Kidney tubule cell (primary cell): ENCODE results near the gene FHOD3.
A peak's percentile ranks its signal among the peaks of the same experiment; 100 is the strongest.

ENCODE experiments used
- DNase-seq: peaks from one replicate; pipeline ENCODE4 v3.0.0-alpha.2; 2018; ENCODE audit warnings: low spot score

The FHOD3 gene

GRCh38 chr18:36410346-36410745 lies 112.8 kb downstream of the FHOD3 start:
- DNase-seq, result no peak

DNA sequence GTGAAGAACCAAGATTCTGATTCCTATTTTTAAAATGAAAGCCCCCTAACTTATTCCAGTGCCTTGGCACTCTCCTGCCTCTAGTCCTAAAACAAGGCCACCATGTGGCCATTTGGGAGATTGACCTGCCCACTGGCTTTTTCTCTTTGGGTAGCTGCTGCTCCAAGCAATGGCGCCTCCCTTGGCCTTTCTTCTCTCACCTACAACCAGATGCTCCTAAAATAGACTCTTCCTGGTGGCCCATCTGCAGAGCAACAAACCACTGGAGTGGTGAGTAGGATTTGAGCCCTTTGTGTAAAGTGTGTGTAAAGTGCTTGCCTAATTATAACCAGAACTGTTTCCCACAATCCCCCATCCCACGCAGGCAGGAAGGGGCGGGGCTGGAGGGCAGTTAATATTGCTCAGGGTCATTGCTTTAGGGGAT lies 114.2 kb downstream of the FHOD3 start:
- peak; percentile 60 for DNase-seq

GRCh38 chr18:36412778-36413177 lies 115.3 kb downstream of the FHOD3 start:
- peak; percentile 58 for DNase-seq

DNA sequence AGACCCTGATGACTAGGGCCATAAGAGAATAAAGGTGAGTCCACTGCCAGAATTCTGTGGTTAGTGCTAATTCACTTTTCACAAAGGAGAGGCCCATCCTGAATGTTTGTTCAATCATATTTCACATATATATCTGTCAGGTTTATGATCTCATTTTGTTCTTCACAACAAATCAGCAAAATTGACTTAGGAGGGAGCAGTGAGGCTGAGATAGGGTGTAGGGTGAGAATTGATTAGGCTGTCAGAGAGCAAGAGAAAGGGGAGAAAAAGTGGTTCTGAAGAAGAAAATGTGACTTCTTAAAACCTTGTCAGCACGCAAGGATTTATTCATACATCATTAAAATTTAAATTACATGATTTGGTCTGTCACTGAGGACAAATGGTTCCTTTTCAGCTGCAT lies 117.7 kb downstream of the FHOD3 start:
- DNase-seq, result no peak

GRCh38 chr18:36415625-36416024 lies 118.1 kb downstream of the FHOD3 start:
- no peak for DNase-seq

- no peak for DNase-seq
Observed at GRCh38 chr18:36419188-36419899, 121.8 kb downstream of the FHOD3 start.

- DNase-seq, result peak; percentile 94
Observed at GRCh38 chr18:36419900-36420531, 122.5 kb downstream of the FHOD3 start.

- peak; percentile 45 for DNase-seq
Observed at GRCh38 chr18:36420826-36421225, 123.3 kb downstream of the FHOD3 start.

- peak; percentile 27 for DNase-seq
Observed at GRCh38 chr18:36424741-36425142, 127.2 kb downstream of the FHOD3 start.

- no peak for DNase-seq
Observed at GRCh38 chr18:36427369-36427768, 129.9 kb downstream of the FHOD3 start.

- DNase-seq, result no peak
Observed at GRCh38 chr18:36427831-36428230, 130.3 kb downstream of the FHOD3 start.

DNA sequence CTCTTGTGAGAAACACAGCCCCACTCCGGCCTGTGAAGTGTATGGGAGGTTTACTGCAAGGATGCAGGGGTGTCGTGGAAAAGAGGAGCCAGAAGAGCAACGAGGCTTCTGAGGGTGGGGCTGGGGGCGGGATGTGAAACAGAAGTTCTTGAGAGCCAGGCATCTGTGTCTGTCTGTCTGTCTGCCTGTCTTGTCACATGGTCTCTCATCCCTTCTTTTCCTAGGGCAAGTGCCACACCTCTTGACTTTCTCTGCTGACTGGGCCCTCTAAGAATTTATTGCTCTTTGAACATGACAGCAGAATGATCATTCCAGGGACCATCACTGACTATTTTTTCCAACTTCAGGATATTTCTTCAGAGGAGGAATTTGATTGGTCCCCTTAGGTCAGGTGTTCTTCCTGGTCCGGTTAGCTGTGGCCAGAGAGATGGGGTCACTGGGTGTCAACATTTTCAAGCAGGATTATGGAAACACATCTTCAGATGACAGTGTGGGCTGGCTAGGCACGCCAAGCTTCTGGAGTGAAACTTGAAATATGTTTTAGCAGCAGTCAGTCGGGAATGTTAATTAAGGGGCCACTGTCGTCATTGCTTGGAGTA lies 131.0 kb downstream of the FHOD3 start:
- DNase-seq, result no peak

- peak; percentile 48 for DNase-seq
Observed at GRCh38 chr18:36432880-36433555, 135.5 kb downstream of the FHOD3 start.

DNA sequence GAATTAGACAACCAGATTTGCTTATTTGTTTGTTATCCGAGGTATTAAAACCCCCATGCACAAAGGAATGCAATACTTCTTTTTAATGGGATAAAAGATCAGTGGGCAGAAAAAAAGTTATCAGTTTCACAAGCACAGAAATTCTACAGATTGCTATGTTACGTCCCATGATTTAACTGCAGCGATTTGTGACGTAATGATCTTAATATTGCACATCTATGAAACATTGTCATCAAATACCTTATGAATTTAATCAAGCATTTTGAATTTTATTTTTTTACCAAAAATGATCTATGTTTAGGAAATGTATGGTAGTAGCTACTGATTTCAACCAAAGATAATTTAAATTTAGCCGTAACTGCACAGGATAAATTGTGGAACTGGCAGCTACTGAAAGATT lies 138.9 kb downstream of the FHOD3 start:
- no peak for DNase-seq

DNA sequence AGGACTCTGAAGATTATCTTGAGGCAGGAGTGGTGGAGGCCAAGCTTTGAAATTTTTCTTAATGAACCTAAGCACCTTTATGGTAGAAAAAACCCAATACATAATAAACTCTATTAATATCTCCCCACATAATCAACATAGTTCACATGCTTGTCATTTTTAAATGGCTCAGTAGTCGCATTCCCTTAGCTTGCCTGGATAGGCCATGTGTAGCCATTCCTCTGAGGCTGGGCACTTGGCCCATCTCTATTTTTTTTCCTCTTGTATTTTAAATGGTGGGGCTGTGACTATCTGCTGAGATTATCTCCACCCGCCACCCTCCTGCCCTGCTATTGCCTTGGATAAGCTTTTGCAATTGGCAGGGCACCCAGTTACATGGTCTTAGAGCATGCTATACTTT lies 143.1 kb downstream of the FHOD3 start:
- peak; percentile 81 for DNase-seq

GRCh38 chr18:36441426-36442240 lies 144.1 kb downstream of the FHOD3 start:
- peak; percentile 87 for DNase-seq

DNA sequence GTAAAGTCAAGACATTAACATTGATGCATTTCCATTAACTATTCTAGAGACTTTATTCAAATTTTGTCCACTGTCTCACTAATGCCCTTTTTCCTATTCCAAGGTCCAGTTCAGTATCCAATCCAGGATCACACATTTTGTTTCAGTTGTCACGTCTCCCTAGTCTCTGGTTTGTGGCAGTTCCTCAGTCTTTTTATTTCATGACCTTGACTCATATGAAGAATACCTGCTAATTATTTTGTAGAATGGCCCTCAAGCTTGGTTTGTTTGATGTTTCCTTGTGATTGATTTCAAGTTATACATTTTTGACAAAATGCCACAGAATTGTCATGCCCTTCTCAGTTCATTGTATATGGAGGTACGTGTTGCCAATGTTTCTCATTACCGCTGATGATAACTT lies 145.2 kb downstream of the FHOD3 start:
- no peak for DNase-seq

DNA sequence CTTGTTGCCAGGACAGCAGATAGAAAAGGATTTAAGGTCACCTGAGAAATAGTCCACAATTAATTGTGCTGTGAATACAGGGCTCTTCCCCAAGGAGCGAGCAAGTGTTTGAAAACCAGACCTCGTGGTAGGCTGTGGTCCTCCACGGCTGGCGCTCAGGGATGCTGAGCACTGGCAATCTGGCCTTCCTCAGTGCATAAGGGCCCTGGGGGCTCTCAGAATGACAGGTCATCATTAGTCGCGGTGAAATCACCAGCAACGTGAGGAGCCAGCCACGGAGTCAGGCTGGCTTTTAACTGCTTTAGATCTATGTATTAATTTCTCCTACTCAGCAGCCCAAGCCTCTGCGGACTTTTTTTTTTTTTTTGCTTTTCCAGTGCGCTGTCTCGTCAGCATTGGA lies 148.5 kb downstream of the FHOD3 start:
- DNase-seq, result peak; percentile 50

- DNase-seq, result no peak
Observed at GRCh38 chr18:36448384-36449290, 151.1 kb downstream of the FHOD3 start.

DNA sequence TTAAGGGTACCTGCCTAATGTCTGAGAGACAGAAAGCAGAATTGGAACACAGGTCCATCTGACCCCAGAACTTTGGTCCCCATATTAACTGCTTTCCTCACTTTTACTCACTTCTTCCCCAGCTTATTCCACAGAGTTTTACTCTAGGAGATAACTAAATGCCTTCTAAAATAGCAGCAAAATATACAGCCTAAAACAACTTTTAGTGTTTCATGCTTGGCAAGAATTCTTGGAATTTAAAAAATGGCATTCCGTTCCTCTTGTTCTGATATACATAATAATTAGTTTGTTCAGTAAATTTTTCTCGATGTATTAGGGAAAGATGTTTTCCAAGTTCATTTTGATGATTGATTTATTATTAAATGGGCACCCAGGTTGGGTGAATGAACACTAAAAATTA lies 151.9 kb downstream of the FHOD3 start:
- DNase-seq, result no peak

DNA sequence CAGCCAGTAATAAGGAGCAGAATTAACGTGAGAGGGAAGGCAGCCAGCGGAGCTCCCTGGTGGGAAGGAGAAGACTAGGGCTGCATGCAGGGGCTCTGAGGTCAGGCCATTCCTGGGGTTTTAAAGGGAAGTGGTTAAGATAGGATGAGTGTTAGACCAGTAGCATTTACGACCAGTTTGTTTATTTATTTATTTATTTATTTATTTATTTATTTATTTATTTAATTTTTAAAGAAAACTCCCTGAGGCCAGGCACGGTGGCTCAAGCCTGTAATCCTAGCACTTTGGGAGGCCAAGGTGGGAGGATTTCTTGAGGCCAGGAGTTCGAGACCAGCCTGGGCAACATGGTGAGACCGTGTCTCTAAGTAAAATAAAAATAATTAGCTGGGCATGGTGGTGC lies 152.8 kb downstream of the FHOD3 start:
- DNase-seq, result no peak
